Measurements from ENCODE around the gene RIMBP2. TPM values are rescaled to one million over a fixed set of nuclear protein-coding genes. Genes with fewer than 3 reads are reported as not detected.

The RIMBP2 gene
- total and polyA plus RNA-seq, 2 experiments from 2014 or later = 0.31 to 0.37 TPM

DNA sequence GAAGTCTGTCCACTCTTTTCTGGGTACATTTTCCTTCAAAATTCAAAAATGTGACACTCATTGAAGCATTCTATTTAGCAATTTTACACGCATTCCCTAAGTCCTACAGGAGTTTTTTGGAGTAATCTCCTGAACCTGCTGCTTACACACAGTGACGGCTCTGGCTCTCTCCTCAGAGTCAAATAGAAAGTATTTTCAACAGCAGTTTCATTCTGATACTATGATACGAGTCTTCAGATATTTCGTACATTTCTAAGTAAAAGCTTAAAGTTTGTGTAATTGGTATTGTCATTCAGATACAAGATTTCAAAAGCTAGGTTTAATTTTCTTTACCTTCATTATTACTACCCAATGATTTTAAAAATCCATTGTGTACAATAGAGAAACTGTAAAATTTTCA, 342.0 kb downstream of the RIMBP2 start (continued):
- TF ChIP-seq ZNF462 (CRISPR knock-in tag; IDR thresholded peaks at IDR 0.05) = no peak
- no peak for TF ChIP-seq STAT1 (IDR thresholded peaks at IDR 0.05; ENCODE audit: unreplicated experiment)
- TF ChIP-seq, protein P1, sequence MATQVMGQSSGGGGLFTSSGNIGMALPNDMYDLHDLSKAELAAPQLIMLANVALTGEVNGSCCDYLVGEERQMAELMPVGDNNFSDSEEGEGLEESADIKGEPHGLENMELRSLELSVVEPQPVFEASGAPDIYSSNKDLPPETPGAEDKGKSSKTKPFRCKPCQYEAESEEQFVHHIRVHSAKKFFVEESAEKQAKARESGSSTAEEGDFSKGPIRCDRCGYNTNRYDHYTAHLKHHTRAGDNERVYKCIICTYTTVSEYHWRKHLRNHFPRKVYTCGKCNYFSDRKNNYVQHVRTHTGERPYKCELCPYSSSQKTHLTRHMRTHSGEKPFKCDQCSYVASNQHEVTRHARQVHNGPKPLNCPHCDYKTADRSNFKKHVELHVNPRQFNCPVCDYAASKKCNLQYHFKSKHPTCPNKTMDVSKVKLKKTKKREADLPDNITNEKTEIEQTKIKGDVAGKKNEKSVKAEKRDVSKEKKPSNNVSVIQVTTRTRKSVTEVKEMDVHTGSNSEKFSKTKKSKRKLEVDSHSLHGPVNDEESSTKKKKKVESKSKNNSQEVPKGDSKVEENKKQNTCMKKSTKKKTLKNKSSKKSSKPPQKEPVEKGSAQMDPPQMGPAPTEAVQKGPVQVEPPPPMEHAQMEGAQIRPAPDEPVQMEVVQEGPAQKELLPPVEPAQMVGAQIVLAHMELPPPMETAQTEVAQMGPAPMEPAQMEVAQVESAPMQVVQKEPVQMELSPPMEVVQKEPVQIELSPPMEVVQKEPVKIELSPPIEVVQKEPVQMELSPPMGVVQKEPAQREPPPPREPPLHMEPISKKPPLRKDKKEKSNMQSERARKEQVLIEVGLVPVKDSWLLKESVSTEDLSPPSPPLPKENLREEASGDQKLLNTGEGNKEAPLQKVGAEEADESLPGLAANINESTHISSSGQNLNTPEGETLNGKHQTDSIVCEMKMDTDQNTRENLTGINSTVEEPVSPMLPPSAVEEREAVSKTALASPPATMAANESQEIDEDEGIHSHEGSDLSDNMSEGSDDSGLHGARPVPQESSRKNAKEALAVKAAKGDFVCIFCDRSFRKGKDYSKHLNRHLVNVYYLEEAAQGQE (IDR thresholded peaks at IDR 0.05; ENCODE audit: unreplicated experiment) = no peak
- no peak for TF ChIP-seq ZNF331 (CRISPR knock-in tag; IDR thresholded peaks at IDR 0.05; ENCODE audit: low read depth)
- no peak for TF ChIP-seq CTCF (conservative IDR thresholded peaks at IDR 0.05; ENCODE audit: low read depth in 2 of 2)
- TF ChIP-seq CREB1 (CRISPR knock-in tag; IDR thresholded peaks at IDR 0.05; ENCODE audit: low read depth) = no peak
- no peak for TF ChIP-seq ZNF114 (CRISPR knock-in tag; IDR thresholded peaks at IDR 0.05)
- TF ChIP-seq JUNB (IDR thresholded peaks at IDR 0.05; ENCODE audit: unreplicated experiment) = no peak
